WERI-Rb-1 (cell line): Measurements from ENCODE around the gene SEMA3D.

Experiments
- DNase-seq: peaks from one replicate; pipeline ENCODE4 v3.0.0-alpha.2; 2020
- H3K27ac ChIP-seq: fragments of 250-450 bp; sonication (Bioruptor Pico); 2 replicates; pipeline ENCODE4 v1.5.1; 2020; ENCODE audit warnings: mild to moderate bottlenecking, moderate library complexity
- H3K27me3 ChIP-seq: fragments of 250-450 bp; sonication (Bioruptor Pico); 2 replicates; pipeline ENCODE4 v1.5.1; 2021; ENCODE audit warnings: mild to moderate bottlenecking, low read depth, moderate library complexity; ENCODE audit not compliant: insufficient read depth, severe bottlenecking
- H3K36me3 ChIP-seq: fragments of 250-450 bp; sonication (Bioruptor Pico); 2 replicates; pipeline ENCODE4 v1.5.1; 2020; ENCODE audit warnings: mild to moderate bottlenecking, moderate library complexity
- H3K4me3 ChIP-seq: 2 replicates; pipeline ENCODE4 v1.5.1; 2011; ENCODE audit warnings: low read depth, mild to moderate bottlenecking, control low read depth, low read length
- H3K9me3 ChIP-seq: fragments of 250-450 bp; sonication (Bioruptor Pico); 2 replicates; pipeline ENCODE4 v1.5.1; 2021; ENCODE audit warnings: mild to moderate bottlenecking, moderate library complexity; ENCODE audit not compliant: severe bottlenecking
- CTCF ChIP-seq: IDR thresholded peaks from 2 replicates; pipeline ENCODE4 v1.5.1; 2011; ENCODE audit warnings: low read depth, mild to moderate bottlenecking, control low read depth, inconsistent platforms, low read length

SEMA3D gene

GRCh38 chr7:85067371-85067770 is 119.5 kb downstream of the SEMA3D start:
- DNase-seq = no peak
- Histone ChIP-seq H3K9me3 (no peaks in the 10 kb centered on the region), H3K27me3 (no peaks in the 10 kb centered on the region), H3K36me3 (no peaks in the 10 kb centered on the region), H3K27ac (no peak overlapping the region), H3K4me3 (no peak overlapping the region)
- TF ChIP-seq CTCF = no peak

- no peak for TF ChIP-seq CTCF
- H3K9me3 ChIP-seq = no peaks in the 10 kb centered on the region
Measured at GRCh38 chr7:85065888-85066485, 120.9 kb downstream of the SEMA3D start.

GRCh38 chr7:85065306-85065705 is 121.5 kb downstream of the SEMA3D start:
- H3K9me3 ChIP-seq = no peaks in the 10 kb centered on the region
- no peak for DNase-seq
- no peak overlapping the region for H3K4me3 ChIP-seq
- H3K27me3 ChIP-seq = no peaks in the 10 kb centered on the region
- no peak for TF ChIP-seq CTCF
- no peaks in the 10 kb centered on the region for H3K36me3 ChIP-seq
- H3K27ac ChIP-seq = no peak overlapping the region

More at GRCh38 chr7:85065888-85066485, 120.9 kb downstream of the SEMA3D start:
- Histone ChIP-seq H3K36me3 (no peaks in the 10 kb centered on the region), H3K27ac (no peak overlapping the region), H3K4me3 (no peak overlapping the region), H3K27me3 (no peaks in the 10 kb centered on the region)
- no peak for DNase-seq

GRCh38 chr7:85062651-85063050 is 124.2 kb downstream of the SEMA3D start:
- no peaks in the 10 kb centered on the region for H3K36me3 ChIP-seq
- H3K27me3 ChIP-seq = no peaks in the 10 kb centered on the region
- H3K9me3 ChIP-seq = no peaks in the 10 kb centered on the region
- TF ChIP-seq CTCF = no peak
- H3K4me3 ChIP-seq = no peak overlapping the region
- DNase-seq = no peak
- H3K27ac ChIP-seq = no peak overlapping the region

GRCh38 chr7:85061456-85061855 is 125.4 kb downstream of the SEMA3D start:
- no peak for DNase-seq

More at GRCh38 chr7:85061456-85061855, 125.4 kb downstream of the SEMA3D start:
- no peak for TF ChIP-seq CTCF
- Histone ChIP-seq H3K27me3 (no peaks in the 10 kb centered on the region), H3K27ac (no peak overlapping the region), H3K36me3 (no peaks in the 10 kb centered on the region), H3K4me3 (no peak overlapping the region), H3K9me3 (no peaks in the 10 kb centered on the region)
